GM12872 (cell line): Measurements from ENCODE around the gene METTL13.

Source experiments
- CTCF ChIP-seq: IDR thresholded peaks from 3 replicates; pipeline ENCODE4 v1.5.1; 2011; ENCODE audit warnings: low read depth, mild to moderate bottlenecking, low read length, moderate library complexity; ENCODE audit not compliant: insufficient read depth

The METTL13 gene

GRCh38 chr1:171753685-171754352 lies 27.6 kb upstream of the METTL13 start:
- no peak for TF ChIP-seq CTCF

- TF ChIP-seq CTCF: no peak
These were observed 27.1 kb upstream of the METTL13 start for GRCh38 chr1:171754353-171754705.

- TF ChIP-seq CTCF: no peak
These were observed 26.5 kb upstream of the METTL13 start for GRCh38 chr1:171754971-171755370.

GRCh38 chr1:171756856-171757255 lies 24.6 kb upstream of the METTL13 start:
- no peak for TF ChIP-seq CTCF

GRCh38 chr1:171758011-171758410 lies 23.4 kb upstream of the METTL13 start:
- TF ChIP-seq CTCF: no peak

- no peak for TF ChIP-seq CTCF
These were observed 19.3 kb upstream of the METTL13 start for GRCh38 chr1:171762143-171762563.

- no peak for TF ChIP-seq CTCF
These were observed 17.7 kb upstream of the METTL13 start for GRCh38 chr1:171763764-171764163.
